ENCODE data around the gene CDH16.

CDH16 gene

GRCh38 chr16:66895999-66896398, 22.7 kb downstream of the CDH16 start:
- no peak for DNase-seq (ENCODE audit: low read depth in 2 of 2)

DNA sequence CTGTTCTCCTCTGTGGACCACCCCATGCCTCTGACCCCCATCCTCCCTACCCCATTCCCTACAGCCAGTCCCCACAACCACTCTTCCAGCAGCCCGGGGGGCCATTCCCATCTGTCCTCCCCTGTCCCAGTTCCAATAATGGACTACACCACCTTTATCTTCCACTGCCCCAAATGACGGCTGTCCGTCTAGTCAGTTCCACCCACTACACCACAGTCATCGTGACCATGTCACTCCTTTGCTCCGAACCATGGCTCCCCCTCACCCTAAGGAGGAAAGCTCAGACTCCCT, 23.1 kb downstream of the CDH16 start:
- DNase-seq (ENCODE audit: low read depth in 2 of 2), result no peak

DNA sequence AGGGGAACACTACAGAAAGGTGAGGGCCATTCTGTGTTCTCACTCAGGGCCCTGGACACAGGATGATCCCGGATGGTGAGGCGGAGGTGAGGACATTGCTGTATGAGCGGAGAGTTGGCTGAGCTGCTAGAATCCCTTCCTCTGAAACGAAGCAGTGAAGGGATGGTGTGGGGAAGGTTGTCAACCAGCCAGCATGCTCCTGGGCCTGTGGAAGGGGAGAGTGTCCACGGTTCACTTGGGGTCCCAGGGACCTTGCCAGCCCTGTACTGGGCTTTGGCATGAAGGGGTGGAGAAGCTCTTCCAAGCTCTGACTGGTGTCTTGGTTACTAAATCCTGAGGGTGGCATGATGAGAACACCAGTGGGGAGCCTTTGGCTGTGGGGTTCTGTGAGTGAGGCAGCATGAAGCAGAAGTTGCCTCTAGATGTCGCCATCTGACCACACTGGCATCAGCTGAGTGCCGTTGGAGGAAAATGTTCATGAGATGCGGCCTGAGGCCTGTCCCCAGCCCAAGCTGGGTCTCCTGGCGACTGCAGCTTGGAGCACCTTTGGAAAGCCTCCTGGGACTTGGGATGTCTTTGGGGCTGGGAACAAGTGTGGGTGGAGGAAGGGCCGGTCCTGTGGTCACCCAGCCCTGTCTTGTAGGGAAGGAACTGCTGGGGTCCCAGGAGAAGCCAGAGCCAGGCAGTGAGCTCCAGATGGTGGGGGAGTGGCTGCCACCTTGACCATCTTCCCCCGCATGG, 23.6 kb downstream of the CDH16 start:
- peak in 1 of 2 donors; percentile 30 for DNase-seq (ENCODE audit: low read depth in 2 of 2)

GRCh38 chr16:66894055-66894454, 24.6 kb downstream of the CDH16 start:
- DNase-seq (ENCODE audit: low read depth in 2 of 2), result no peak

DNA sequence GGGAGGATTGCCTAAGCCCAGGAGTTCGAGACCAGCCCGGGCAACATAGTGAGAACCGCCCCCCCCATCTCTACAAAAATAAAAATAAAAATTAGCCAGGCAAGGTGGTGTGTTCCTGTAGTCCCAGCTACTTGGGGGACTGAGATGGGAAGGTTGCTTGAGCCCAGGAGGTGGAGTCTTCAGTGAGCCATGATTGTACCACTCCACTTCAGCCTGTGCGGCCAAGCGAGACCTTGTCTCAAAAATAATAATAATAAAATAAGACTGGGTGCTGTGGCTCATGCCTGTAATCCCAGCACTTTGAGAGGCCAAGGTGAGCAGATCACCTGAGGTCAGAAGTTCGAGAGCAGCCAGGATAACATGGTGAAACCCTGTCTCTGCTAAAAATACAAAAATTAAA, 26.9 kb downstream of the CDH16 start:
- no peak for DNase-seq (ENCODE audit: low read depth in 2 of 2)

DNA sequence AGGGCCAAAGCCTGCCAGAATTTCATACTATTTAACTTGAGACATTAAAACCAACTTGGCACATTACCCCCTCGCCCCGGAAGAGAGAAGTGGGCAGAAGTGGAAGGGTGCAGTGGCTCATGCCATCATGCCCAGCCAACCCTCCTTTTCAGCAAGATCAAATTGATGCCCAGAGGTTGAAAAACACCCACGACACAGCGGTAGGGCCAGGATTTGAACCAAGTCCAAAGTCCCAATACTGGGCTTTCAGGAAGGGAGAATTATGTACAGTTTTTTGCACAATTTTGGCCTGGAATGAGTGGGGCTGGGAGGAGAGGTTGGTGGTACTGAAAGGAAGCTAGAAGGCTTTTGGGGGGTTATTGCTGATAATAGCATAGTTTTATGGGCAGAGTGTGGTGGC, 27.3 kb downstream of the CDH16 start:
- DNase-seq (ENCODE audit: low read depth in 2 of 2), result no peak

DNA sequence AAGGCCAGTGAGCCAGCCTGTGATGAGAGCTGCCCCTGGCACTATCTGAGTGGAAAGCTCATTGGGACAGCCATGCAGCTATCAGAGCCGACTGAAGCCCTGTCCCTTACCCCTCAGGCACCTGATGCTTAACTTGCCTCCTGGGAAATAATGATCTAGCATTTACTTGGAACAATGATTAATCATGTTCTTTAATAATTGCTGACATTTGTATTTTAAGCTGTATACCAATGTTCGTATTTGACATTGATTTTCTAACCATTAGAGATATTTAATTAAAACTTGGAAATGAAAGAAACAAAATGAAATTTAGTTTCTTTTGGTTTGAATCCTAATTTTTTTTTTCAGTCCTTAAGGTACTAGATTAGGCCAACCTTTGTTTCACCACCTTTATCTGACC, 27.9 kb downstream of the CDH16 start:
- no peak for DNase-seq (ENCODE audit: low read depth in 2 of 2)

DNA sequence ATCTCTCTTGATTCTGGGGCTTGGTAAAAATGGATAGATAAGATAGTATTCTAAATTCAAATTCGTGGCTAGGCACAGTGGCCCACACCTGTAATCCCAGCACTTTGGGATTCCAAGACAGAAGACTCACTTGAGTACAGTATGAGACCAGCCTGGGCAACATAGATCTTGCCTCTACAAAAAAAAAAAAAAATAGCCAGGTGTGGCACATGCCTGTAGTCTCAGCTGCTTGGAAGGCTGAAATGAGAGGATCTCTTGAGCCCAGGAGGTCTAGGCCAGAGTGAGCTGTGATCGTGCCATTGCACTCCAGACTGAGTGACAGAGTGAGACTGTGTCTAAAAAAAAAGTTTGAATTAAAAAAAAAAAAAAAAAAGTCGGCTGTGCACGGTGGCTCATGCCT, 29.1 kb downstream of the CDH16 start:
- DNase-seq (ENCODE audit: low read depth in 2 of 2), result no peak

GRCh38 chr16:66888647-66889615, 29.8 kb downstream of the CDH16 start:
- DNase-seq (ENCODE audit: low read depth in 2 of 2), result no peak

GRCh38 chr16:66886914-66887313, 31.8 kb downstream of the CDH16 start:
- DNase-seq (ENCODE audit: low read depth in 2 of 2), result no peak

DNA sequence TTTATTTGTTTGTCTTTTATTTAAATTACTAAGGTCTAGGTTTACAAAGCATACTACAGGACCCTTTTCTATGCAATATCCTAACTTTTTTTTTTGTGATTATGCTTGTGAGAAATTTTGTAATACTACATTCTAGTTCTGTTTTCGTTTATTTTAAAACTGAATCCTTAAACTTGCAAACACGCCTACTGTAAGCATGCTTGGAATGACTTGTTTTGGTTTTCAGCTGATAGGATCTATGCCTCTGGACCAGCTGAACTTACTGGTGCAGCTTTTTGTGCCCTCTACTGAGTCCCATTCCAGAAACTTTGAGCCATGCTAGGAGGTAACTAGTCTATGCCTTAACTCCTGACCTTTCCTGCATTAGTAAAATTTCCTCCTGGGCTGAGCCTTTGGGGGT, 32.4 kb downstream of the CDH16 start:
- DNase-seq (ENCODE audit: low read depth in 2 of 2), result no peak

DNA sequence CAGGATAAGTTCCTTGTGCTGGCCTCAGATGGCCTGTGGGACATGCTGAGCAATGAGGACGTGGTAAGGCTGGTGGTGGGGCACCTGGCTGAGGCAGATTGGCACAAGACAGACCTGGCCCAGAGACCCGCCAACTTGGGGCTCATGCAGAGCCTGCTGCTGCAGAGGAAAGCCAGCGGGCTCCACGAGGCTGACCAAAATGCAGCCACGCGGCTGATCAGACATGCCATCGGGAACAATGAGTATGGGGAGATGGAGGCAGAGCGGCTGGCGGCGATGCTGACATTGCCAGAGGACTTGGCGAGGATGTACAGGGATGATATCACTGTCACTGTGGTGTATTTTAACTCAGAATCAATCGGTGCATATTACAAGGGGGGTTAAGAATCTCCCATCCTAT, 33.2 kb downstream of the CDH16 start:
- DNase-seq (ENCODE audit: low read depth in 2 of 2), result no peak

- no peak for DNase-seq (ENCODE audit: low read depth in 2 of 2)
Observed at GRCh38 chr16:66882702-66883101, 36.0 kb downstream of the CDH16 start.

DNA sequence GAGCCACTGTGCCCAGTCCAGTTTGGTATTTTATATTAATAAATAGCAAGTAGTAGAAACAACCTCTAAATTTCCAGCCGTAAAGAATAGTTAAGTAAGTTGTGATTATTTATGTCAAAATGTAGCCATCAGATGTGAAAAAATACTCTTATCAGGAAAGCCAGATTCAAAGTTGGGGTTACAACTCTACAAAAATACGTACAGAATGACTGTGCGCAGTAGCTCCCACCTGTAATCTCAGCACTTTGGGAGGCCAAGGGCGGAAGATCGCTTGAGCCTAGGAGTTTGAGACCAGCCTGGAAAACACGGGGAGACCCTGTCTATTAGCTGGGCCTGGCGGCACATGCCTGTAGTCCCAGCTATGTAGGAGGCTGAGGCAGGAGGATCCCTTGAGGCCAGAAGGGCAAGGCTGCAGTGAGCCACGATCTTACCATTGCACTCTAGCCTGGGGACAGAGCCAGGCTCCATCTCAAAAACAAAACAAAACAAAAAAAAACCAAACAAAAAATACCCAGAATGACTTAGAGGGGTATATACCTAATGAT, 36.6 kb downstream of the CDH16 start:
- no peak for DNase-seq (ENCODE audit: low read depth in 2 of 2)

DNA sequence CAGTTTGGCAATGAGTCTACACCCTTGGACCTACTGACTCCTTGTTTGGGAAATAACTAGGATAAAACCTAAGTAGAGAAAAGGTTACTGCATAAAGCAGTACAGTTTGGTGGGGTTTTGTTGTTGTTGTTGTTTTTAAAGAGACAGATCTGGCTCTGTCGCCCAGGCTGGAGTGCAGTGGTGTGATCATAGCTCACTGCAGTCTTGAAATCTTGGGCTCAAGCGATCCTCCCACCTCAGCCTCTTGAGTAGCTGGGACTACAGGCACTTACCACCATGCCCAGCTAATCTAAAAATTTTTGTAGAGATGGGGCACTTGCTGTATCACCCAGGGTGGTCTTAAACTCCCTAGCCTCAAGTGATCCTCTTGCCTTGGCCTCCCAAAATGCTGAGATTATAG, 37.1 kb downstream of the CDH16 start:
- DNase-seq (ENCODE audit: low read depth in 2 of 2), result no peak

GRCh38 chr16:66881014-66881417, 37.7 kb downstream of the CDH16 start:
- DNase-seq (ENCODE audit: low read depth in 2 of 2), result no peak

- DNase-seq (ENCODE audit: low read depth in 2 of 2), result peak; percentile 85 to 90
Observed at GRCh38 chr16:66880288-66881013, 38.2 kb downstream of the CDH16 start, which contains the start of gene PDP2. PDP2 (plus strand) TSS chr16:66880515; CDS start chr16:66884285, 3,770 bp downstream.

- peak; percentile 54 to 62 for DNase-seq (ENCODE audit: low read depth in 2 of 2)
Observed at GRCh38 chr16:66878067-66878466, 40.6 kb downstream of the CDH16 start.

GRCh38 chr16:66874079-66874775, 44.5 kb downstream of the CDH16 start:
- DNase-seq (ENCODE audit: low read depth in 2 of 2), result no peak

DNA sequence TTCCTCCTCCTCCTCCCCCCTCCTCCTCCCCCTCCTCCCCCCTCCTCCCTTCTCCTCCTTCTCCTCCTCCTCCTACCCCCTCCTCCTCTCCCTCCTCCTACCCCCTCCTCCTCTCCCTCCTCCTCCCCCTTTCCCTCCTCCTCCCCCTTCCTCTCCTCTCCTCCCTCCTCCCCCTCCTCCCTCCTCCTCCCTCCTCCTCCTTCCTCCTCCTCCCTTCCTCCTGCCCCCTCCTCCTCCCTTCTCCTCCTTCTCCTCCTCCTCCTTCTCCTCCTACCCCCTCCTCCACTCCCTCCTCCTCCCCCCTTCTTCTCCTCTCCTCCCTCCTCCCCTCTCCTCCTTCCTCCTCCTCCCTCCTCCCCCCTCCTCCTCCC, 45.0 kb downstream of the CDH16 start:
- DNase-seq (ENCODE audit: low read depth in 2 of 2), result no peak

DNA sequence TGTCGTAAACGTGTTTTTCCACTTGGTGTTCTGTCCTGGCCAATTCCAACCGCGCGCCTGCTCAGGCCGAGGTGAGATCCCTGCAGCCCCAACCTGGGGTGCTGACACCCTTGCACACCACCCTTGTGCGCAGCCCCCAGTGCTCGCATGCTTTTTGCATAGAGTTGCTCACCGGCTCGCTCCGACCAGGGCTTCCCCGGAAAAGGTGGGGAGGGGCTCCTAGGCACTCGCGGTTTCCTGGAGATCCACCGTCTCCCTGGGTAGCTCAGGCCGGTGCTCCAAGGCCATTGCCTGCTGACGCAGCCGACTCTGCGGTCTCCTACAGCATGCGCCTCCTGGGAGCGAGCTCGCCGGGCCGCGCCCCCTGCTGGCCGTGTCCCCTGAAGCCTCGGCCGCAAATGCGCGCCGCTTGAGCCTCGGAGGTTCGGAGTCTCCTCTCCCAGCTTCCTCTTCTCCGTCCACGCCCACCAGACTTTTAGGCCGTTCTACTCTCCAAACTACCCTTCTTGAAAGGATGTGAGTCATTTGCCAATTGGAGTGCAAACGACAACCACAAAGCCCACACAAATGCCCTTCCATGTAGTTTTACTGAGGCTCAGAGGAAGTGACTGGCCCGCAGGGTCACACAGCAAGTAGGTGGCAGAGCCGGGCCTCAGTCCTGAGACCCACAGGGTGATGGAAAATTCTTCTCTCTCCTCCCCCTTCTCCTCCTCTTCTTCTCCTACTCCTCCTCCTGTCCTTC, 45.6 kb downstream of the CDH16 start:
- peak; percentile 85 to 90 for DNase-seq (ENCODE audit: low read depth in 2 of 2)
